OCI-LY7 (cell line): ENCODE measurements around the gene C1QC.

Experiments used
- CTCF ChIP-seq: fragments of 200-600 bp; sonication (generic); conservative IDR thresholded peaks from 2 replicates; pipeline ENCODE4 v1.5.1; 2014; ENCODE audit warnings: mild to moderate bottlenecking, antibody characterized with exemption, low read length, moderate library complexity, mixed read lengths
- EZH2phosphoT487 ChIP-seq: fragments of 200-600 bp; sonication (generic); IDR thresholded peaks from 2 replicates; pipeline ENCODE4 v1.6.1; 2018; ENCODE audit warnings: low read depth, borderline replicate concordance, mild to moderate bottlenecking, mixed run types, antibody characterized with exemption, low read length, moderate library complexity, mixed read lengths

- TF ChIP-seq CTCF: no peak
- TF ChIP-seq EZH2phosphoT487: no peak
Observed at GRCh38 chr1:22691031-22691753, 47.8 kb downstream of the C1QC start.
